ENCODE results near the gene ARHGEF17.

ARHGEF17 gene

GRCh38 chr11:73323464-73323863 is 15.4 kb downstream of the ARHGEF17 start:
- Mint-ChIP-seq H3K4me1 (peaks cover 89% of the 10 kb centered on the region), H3K9me3 (no peaks in the 10 kb centered on the region), H3K27me3 (ENCODE audit: low read depth) (no peaks in the 10 kb centered on the region), H3K36me3 (ENCODE audit: low read depth) (peaks cover 34% of the 10 kb centered on the region), H3K27ac (peak overlapping the region; percentile 89 to 96 (median 92)), H3K4me3 (peak overlapping the region in 2 of 3 experiments; percentile 62 to 72)
- TF ChIP-seq CTCF (IDR thresholded peaks at IDR 0.05; ENCODE audit: unreplicated experiment in 3 of 3): no peak

- Mint-ChIP-seq H3K4me1 (peaks cover 91% of the 10 kb centered on the region), H3K4me3 (peak overlapping the region; percentile 61 to 72 (median 62)), H3K27ac (peak overlapping the region; percentile 89 to 96 (median 92)), H3K9me3 (no peaks in the 10 kb centered on the region), H3K27me3 (ENCODE audit: low read depth) (no peaks in the 10 kb centered on the region), H3K36me3 (ENCODE audit: low read depth) (peaks cover 33% of the 10 kb centered on the region)
- TF ChIP-seq CTCF (IDR thresholded peaks at IDR 0.05; ENCODE audit: unreplicated experiment in 3 of 3): no peak
Measured at GRCh38 chr11:73324116-73324515, 16.0 kb downstream of the ARHGEF17 start.

GRCh38 chr11:73324665-73325035 is 16.6 kb downstream of the ARHGEF17 start:
- Mint-ChIP-seq H3K9me3 (no peaks in the 10 kb centered on the region), H3K36me3 (ENCODE audit: low read depth) (peaks cover 28% of the 10 kb centered on the region), H3K4me1 (peaks cover 90% of the 10 kb centered on the region), H3K27me3 (ENCODE audit: low read depth) (no peaks in the 10 kb centered on the region), H3K27ac (peak overlapping the region; percentile 89 to 96 (median 92)), H3K4me3 (peak overlapping the region in 1 of 3 experiments; percentile 45)
- no peak for TF ChIP-seq CTCF (IDR thresholded peaks at IDR 0.05; ENCODE audit: unreplicated experiment in 3 of 3)

- peaks cover 24% of the 10 kb centered on the region for H3K36me3 Mint-ChIP-seq (ENCODE audit: low read depth)
Measured at GRCh38 chr11:73325036-73325981, 17.2 kb downstream of the ARHGEF17 start.

GRCh38 chr11:73326929-73327811 is 19.1 kb downstream of the ARHGEF17 start:
- peaks cover 94% of the 10 kb centered on the region for H3K4me1 Mint-ChIP-seq
- H3K9me3 Mint-ChIP-seq: no peaks in the 10 kb centered on the region
- H3K27me3 Mint-ChIP-seq (ENCODE audit: low read depth): no peaks in the 10 kb centered on the region
- peaks cover 22% of the 10 kb centered on the region for H3K36me3 Mint-ChIP-seq (ENCODE audit: low read depth)
- no peak overlapping the region for H3K4me3 Mint-ChIP-seq
- TF ChIP-seq CTCF (IDR thresholded peaks at IDR 0.05; ENCODE audit: unreplicated experiment in 3 of 3): no peak
- peak overlapping the region; percentile 91 to 98 (median 96) for H3K27ac Mint-ChIP-seq

More at GRCh38 chr11:73325036-73325981, 17.2 kb downstream of the ARHGEF17 start:
- H3K9me3 Mint-ChIP-seq: no peaks in the 10 kb centered on the region
- TF ChIP-seq CTCF (IDR thresholded peaks at IDR 0.05; ENCODE audit: unreplicated experiment in 3 of 3): no peak
- H3K27me3 Mint-ChIP-seq (ENCODE audit: low read depth): no peaks in the 10 kb centered on the region
- peaks cover 92% of the 10 kb centered on the region for H3K4me1 Mint-ChIP-seq
- H3K4me3 Mint-ChIP-seq: peak overlapping the region in 1 of 3 experiments; percentile 45
- H3K27ac Mint-ChIP-seq: peak overlapping the region; percentile 89 to 96 (median 92)

Measured in nephron (organoid).